Stimulated activated CD4-positive, alpha-beta T cell treated with anti-CD3 and anti-CD28 coated beads, Interleukin-12 subunit alpha, Interleukin-12 subunit beta, amount 100 ng/mL, for 24 hours (primary cell): ENCODE results near the gene MAB21L2.

ENCODE experiments used
- DNase-seq, 2 experiments: peaks; one replicate each; pipeline ENCODE4 v3.0.0-alpha.2; 2020; ENCODE audit warnings: low read depth in 2 of 2

Gene MAB21L2

DNA sequence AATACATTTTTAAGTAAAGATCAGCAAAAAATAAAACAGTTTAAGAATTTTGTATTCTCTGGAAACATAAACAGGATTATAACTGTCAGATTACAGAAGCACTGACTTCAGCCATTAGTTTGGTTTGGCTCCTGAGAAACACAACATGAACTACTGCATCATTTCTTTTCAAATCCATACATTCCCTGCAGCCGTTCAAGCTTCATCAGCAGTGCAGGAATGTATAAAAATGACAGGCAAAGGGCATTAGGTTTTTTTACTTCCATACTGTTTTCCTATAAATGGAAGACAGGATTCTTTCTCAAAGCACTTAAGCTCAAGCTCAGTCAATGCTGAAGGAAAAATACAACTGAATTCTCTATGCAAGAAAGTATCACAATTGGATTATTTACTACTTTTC lies 4.2 kb upstream of the MAB21L2 start:
- DNase-seq = no peak

DNA sequence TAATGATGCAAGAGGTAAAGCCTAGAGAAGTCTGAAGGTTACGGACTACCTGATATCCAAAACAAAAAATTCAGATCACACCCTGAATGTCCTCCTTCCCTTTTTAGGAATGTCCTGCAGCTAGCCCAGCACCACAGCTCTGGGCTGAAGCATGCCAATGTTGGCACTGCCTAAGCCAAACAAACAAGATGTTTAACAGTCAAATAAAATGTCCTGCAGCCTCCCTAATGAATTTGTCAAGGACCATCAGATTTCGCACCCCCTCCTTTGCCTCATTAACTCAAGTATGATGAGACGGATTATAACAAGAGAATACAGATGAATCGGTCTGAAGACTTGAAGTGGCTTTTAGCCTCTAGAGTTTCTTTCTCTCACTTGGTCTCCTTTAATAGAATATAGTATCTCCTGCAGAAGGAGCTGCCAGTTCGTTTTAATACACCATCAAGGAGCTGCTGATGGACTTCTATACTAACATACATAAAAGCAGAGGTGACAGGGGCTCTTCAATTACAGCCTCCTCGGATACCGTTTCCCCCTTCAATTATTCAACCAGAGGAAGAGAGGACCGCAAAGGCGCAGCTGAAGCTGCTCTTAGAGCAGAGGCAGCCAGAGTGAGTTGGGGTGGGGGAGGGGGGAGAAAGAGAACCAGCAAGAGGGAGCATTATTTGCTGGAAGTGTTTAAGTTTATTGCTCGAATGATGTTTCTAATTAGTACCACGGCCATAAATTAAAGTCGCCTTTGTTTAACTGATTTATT lies 3.0 kb upstream of the MAB21L2 start:
- no peak for DNase-seq

DNA sequence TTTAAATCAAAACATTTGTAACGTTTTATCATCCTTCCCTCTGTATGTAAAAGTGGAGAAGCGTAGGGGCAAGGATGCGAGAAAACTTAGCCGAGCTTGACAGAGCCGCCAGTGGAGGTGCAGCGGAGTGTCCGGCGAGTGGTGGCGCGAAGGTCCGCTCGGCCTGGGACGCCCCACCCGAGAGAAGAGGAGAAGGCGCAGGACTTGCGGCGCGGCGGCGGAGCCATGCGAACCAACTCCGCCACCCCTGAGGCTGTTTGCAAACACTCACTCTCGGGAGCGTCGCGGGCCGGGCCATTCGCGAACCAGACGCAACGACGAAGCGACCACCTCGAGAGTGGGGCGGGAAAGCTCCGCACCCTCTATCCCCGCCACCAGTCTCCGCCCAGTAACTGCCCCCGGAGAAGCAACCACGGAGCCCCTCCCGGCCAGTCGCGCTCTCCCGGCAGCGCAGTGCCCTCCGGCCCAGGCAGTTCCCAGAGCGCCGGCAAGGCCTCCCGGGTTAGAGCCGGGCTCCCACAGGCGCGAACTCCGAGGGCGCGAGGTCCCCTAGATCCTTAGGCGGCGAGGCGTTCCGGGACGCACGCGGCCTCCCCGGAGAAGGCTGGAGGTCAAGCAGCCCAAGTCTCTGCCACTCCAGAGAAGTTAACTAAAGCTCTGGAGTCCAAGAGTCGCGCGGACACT lies 2.3 kb upstream of the MAB21L2 start:
- DNase-seq = no peak

DNA sequence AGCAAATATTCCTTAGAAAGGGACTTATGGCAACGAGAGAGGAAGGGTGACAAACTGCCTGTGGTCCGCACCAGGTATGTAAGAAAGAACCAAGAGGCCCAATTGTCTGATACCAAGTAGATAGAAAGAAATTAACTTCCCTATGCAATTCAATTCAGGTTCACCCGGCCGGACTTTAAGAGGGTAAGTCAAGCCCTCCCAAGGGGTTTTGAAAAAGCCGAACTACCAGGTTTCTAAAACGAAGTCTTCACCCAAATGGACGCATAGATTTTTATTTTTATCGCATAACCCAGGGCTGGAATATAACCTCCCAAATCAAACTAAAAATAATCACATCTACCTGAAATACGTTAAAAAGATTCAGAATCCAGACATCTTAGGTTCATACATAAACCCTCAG lies 1.6 kb upstream of the MAB21L2 start:
- DNase-seq = no peak

DNA sequence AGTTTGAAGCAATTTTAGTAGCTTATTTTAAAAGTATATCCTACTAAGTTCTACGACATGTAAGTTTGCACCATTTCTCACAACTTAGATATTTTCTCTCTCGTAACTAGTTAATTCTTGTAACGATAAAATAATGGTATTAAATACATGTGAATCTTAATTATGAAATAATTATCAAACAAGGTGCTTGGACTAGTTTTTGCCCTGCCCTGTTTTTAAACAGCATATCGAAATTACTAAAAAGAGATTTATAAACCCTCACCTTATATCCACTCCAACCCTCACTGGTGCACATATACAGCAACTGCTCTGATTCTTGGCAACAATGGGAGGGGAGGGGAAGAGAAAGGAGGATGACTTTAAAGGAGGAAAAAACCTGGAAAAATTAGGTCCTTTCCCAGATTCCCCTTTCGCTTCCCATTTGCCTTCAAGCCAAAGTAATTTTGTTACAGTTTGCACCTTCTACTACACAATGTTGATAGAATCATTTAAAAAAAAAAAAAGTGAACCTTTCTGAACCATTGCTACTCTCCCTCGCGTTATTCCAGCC lies 820 bp upstream of the MAB21L2 start:
- no peak for DNase-seq

DNA sequence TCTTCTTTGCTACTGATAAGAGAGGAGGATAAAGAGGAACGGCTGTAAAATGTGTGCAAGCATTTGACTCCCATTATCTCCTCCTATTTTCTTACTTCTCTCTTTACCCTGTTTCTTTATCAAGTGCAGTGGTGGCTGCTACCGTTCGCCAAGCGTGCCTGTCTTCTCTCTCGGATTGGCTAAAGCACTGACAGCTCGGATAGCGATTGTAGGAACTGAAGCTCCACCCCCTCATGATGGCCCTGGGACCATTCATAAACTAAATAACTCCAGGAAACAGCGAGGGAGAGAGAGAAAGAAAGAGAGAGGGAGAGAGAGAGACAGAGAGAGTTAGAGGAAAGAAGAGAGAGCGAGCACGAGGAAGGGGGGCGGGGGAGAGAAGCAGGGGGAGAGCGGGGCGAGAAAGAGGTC lies 305 bp upstream of the MAB21L2 start:
- no peak for DNase-seq

DNA sequence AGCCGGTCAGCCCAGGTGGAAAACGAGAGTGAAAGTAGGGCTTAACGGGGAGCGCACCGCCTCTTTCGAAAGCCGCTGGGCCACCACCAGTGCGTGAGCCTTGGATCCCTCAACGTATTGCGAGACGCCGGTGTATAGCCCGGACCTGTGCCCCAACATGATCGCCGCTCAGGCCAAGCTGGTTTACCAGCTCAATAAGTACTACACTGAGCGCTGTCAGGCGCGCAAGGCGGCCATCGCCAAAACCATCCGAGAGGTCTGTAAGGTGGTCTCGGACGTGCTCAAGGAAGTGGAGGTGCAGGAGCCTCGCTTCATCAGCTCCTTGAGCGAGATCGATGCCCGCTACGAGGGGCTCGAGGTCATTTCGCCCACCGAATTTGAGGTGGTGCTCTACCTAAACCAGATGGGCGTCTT lies 929 bp downstream of the MAB21L2 start:
- no peak for DNase-seq

DNA sequence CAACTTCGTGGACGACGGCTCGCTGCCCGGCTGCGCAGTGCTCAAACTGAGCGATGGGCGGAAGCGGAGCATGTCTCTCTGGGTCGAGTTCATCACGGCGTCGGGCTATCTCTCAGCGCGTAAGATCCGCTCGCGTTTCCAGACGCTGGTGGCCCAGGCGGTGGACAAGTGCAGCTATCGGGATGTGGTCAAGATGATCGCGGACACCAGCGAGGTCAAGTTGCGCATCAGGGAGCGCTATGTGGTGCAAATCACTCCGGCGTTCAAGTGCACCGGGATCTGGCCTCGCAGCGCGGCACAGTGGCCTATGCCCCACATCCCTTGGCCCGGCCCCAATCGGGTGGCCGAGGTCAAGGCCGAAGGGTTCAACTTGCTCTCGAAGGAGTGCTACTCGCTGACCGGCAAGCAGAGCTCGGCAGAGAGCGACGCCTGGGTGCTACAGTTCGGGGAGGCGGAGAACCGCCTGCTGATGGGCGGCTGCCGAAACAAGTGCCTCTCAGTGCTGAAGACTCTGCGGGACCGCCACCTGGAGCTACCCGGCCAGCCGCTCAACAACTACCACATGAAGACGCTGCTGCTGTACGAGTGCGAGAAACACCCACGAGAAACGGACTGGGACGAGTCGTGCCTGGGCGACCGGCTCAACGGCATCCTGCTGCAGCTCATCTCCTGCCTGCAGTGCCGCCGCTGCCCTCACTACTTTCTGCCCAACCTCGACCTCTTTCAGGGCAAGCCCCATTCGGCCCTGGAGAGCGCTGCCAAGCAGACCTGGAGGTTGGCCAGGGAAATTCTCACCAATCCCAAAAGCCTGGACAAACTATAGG lies 1.5 kb downstream of the MAB21L2 start:
- no peak for DNase-seq

DNA sequence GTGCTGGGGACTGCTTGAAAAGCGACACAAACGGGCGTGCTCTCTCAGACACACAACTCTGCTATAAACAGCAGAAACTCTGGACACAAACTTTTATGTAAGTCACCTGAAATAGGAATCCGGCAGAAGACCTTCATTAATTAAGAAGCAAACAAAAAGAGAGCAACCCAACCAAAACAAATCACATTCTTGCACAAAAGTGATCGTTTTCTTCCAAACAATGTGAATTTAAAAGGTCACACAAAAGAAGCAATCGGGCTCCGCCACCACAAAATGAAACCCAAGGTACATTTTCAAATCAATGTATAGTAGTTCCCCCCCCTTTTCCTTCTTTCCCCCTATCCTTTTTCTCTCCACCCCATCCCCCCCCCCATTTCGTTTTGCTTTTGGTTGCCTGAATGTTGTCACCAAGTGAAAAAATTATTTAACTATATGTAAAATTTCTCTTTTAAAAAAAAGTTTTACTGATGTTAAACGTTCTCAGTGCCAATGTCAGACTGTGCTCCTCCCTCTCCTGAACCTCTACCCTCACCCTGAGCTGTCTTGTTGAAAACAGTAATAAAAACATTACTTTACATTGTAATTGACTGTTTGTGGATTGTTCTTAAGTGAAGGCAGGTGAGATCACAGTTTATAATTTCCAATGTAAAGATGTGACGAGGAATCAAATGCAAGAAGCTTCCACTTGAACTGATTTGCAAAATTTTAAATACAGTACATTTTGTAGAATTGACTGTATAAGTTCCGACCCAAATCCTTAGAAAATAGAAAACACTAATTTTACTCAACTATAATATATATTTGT lies 2.4 kb downstream of the MAB21L2 start:
- no peak for DNase-seq

DNA sequence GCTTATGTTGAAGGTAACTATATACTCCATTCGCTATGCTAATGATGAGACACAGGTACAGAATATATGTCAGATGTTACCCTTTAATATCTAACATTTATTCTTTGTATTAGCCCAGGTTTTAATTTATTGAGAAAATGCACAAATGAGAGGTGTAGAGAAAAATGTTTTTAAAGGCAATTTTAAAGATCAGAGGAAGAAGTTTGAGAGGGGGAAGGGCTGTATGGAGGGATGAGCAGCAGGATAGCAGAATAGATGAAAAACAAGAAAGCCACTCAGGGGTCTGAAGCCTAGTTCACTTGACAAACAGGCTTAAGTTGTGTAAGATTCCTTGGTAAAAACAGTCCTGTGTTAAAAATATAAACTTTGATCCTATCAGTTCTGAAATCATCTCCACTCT lies 3.7 kb downstream of the MAB21L2 start:
- DNase-seq = no peak

DNA sequence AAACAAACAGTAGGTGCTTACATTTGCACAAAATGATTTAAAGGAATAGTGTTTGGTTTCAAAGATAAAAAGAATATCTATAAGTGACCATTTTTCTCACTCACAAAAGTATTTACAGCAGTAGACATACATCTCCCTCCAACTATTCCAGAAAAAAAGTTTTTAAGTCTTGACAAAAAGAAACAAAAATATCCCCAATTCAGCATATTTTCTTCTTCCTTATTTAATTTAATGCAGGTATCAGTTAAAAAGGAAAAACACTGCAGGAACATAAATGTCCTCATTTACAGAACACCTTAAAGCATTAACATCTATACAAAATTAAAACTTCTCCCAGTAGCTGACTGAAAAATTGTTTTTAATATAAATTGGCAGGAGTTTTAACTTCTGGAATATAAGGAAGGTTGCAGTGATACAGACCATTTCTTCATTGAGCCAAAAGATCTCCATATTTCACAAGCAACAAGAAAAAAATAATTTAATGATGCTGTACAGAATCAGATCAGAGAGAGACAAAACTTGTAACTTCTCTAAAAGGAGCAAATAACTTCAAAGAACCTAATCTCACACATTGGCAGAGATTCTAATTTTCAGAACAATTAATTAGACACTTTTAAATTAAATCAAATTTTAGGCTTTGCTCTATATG lies 4.3 kb downstream of the MAB21L2 start:
- no peak for DNase-seq

DNA sequence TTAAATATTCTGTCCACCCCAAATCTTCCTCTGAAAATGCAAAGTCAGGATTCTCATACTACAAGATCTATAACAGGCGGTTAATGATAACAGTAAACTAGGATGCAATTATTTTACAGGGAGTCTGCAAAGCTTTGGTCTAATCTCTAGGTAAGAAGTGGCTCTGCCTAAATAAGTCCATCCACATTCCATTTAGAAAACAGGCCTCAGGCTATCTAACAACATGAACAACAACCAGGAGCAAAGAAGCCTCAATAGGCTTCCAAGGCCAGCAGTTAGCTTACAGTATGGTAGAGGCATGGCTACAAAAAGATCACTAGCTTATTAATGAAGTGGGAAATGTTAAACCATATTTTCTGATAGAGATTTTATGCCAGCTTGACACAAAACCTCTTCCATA lies 6.4 kb downstream of the MAB21L2 start:
- DNase-seq = no peak

DNA sequence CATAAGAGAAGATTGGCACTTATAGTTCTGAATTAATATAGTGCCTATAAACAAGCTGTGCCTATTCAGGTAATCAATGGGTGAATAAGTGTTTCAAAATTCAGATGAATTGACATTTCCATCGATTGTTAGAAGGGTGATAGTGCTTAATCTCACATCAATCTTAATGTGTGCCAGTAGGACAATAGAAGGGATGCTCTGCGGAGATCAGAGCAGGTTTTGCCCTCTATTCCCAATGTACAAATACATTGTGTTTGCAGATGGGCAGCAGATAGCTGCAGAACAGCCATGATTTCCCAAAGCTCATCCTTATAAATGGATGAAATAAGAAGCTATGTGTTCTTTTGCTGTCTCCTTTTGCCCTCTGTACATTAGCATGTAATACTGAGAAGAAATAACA lies 7.2 kb downstream of the MAB21L2 start:
- no peak for DNase-seq

DNA sequence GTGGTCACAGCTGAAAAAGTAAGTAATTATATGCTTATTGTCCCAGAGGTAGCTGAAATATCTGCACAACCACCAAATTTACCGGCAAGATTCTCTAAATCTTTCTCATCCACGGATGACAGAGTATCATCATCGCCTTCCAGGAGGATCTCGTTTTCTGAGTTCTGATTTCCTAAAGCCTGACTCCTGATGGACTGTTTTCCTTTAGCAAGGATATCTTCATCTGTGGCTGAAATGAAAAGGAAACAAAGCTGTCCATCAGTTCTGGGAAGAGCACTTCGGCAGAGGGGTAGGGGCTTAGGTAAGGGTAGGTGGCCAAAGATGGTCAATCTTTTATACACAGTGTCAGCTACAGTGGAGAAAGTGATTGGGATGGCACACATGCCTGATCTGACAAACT lies 8.7 kb downstream of the MAB21L2 start:
- no peak for DNase-seq

DNA sequence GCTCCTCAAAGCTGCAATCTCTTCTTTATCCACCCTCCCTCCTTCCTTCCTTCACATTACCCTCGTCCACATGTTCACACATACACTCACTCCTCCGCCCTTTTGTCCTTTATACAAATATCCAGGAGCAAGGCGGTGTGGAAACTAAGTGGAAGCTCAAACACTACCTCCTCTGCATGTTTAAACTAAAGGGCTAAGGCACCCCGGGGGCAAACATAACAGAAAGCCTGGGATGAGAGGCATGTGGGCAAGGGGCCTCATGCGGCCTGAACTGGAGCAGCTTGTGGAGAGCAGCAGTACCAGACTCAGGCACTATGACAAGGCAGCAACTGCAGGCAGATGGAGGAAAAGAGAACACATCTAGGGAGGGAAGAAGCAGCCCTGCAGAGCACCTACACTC lies 9.5 kb downstream of the MAB21L2 start:
- no peak for DNase-seq

DNA sequence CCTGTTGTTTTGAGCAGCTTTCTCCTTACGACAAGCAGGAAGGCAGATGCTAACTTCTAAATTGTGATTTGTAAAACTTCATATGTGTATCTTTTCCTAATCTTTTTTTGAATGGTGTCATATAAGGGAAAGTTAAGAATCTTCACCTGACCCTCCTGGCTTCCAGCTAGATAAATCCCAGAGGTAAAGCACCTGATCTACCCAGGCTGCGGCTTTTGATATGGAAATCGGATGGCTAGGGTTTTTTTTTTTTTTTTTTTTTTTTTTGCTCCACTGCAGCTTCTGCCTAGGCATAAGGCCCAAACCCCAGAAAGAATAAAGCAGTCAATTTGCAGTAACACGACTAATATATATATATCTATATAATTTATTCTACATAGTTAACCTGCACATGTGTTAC lies 10.0 kb downstream of the MAB21L2 start:
- DNase-seq = no peak

DNA sequence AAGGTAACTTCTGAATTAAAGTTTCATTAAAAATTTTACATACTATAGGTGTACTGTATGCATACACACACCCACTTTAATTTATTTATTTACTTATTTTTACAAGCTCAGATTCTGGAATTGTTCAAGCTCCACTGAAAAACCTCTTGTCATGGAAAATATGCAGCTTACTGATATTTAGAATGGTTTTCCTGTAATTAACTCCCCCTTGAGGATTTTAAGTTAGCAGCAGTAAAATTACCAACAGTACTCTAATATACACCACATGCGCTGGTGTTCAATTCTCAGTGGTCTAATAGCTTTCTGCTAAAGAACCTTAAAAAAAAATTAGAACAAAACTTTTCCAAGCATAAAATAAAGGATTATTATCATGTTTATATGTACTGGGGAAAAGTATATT lies 12.0 kb downstream of the MAB21L2 start:
- DNase-seq = no peak

DNA sequence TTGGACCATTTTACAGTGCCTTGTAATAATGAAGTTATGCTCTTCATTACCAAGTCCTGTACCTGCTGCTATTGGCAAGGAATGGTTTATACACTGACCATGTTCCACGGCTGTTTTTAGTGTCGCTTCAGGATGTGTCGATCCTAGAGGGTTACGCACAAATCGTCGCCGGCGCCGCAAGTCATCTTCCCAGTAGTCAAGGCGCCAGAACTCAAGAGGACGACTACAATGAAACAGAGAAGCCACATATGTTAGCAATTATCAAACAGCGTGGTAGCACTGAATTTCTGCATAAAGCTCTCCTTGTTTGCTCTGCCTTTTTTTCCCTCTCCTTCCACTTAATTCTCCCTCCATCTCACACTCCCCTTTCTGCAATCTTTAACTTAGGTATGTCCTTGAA lies 17.0 kb downstream of the MAB21L2 start:
- no peak for DNase-seq

DNA sequence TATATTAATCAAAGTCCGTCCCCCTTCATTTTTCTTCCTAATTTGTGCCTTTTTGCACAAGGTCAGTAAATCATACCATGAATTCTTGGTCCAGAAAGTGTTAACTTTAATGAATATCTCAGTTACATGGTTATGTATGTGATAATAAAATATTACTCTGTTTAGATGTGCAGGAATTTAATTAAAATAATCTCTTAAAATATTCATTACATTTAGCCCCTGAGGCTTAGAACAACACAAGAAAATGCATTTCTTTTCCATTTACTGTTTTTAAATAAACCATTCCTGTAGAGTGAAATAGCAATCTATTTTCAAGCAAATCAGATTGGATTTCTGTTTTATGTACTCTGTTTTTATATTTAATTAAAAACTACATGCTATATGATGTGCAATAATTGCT lies 17.6 kb downstream of the MAB21L2 start:
- DNase-seq = no peak

DNA sequence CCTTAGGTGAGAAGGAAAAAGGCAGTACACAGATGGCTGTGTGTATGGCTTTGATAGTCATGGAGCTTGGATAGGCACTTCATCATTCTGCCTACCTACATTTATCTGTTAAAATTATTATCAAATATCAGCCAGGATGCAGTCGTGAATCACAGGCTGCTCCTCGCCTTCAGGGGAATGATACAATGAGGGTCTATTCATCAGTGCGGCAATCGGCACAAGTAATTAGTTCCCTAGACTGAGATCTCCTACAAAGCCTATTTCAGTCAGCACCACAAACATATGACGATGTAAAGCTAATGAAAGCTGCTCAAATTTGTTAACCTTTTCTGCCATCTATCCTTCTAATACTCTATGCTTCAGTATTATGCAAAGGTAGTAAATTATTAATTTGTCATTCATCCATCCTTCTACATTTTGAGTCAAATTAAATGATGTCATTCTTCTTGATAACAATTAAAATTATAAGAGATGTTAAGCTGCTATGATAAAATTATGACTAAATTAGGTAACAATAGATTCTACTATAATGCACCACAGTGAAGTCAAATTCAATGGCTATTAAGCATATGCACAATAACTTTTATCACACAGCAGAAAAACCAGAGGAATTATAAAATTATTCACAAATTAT lies 19.0 kb downstream of the MAB21L2 start:
- no peak for DNase-seq

DNA sequence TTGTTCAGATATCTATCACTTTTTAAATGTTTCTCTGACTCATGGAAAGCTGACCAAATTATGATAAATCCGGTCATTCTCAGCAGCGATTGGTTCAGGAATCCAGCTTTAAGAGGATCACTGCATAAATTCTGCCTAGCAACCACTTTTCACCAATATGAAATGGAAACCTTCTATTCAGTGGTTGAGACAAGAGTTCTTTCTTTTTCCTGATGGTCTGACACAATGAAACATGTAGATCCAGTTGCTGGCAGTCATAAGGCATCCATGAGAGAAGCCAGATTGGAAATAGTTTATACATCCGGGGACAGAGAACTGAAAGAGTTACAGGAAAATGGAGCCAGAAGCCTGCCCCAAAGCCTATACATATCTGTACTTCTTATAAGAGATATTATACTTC lies 27.2 kb downstream of the MAB21L2 start:
- no peak for DNase-seq
